HepG2 (cell line): ENCODE results near the gene NPIPB6. TPM values are rescaled to one million over a fixed set of nuclear protein-coding genes. Genes with fewer than 3 reads are reported as not detected.

ENCODE experiments used
- ARNTL ChIP-seq: sonication (generic); formaldehyde crosslinking; IDR thresholded peaks from 2 replicates; pipeline ENCODE4 v1.4.0; 2020; ENCODE audit warnings: mild to moderate bottlenecking, missing genetic modification reagents
- CENPX ChIP-seq: sonication (generic); formaldehyde crosslinking; IDR thresholded peaks from 2 replicates; pipeline ENCODE4 v1.9.0; 2021; ENCODE audit warnings: mild to moderate bottlenecking, missing genetic modification reagents, moderate library complexity
- ETV6 ChIP-seq: sonication (generic); formaldehyde crosslinking; conservative IDR thresholded peaks from 2 replicates; pipeline ENCODE4 v1.4.0; 2020; ENCODE audit warnings: missing genetic modification reagents
- FUBP1 ChIP-seq: sonication (generic); formaldehyde crosslinking; IDR thresholded peaks from 2 replicates; pipeline ENCODE4 v1.5.1; 2020; ENCODE audit warnings: missing genetic modification reagents, mild to moderate bottlenecking, borderline replicate concordance
- MEIS2 ChIP-seq: sonication (generic); formaldehyde crosslinking; IDR thresholded peaks from 2 replicates; pipeline ENCODE4 v1.9.0; 2021; ENCODE audit warnings: mild to moderate bottlenecking, missing genetic modification reagents
- MTA3 ChIP-seq: sonication (generic); formaldehyde crosslinking; IDR thresholded peaks from 2 replicates; pipeline ENCODE4 v1.4.0; 2020; ENCODE audit warnings: missing genetic modification reagents
- NFYC ChIP-seq: IDR thresholded peaks from 2 replicates; pipeline ENCODE4 v1.6.1; 2016; ENCODE audit warnings: missing genetic modification reagents, missing compliant biosample characterization
- NKX3-1 ChIP-seq: sonication (generic); formaldehyde crosslinking; IDR thresholded peaks from 2 replicates; pipeline ENCODE4 v1.5.0; 2020; ENCODE audit warnings: missing genetic modification reagents
- PHF21A ChIP-seq: sonication (generic); formaldehyde crosslinking; IDR thresholded peaks from 2 replicates; pipeline ENCODE4 v1.5.0; 2020; ENCODE audit warnings: mild to moderate bottlenecking, missing genetic modification reagents
- SPEN ChIP-seq: sonication (generic); formaldehyde crosslinking; IDR thresholded peaks from 2 replicates; pipeline ENCODE4 v1.5.1; 2020; ENCODE audit warnings: low read depth, mild to moderate bottlenecking, missing genetic modification reagents
- SRY ChIP-seq: sonication (generic); formaldehyde crosslinking; IDR thresholded peaks from 2 replicates; pipeline ENCODE4 v1.8.0; 2022; ENCODE audit warnings: mild to moderate bottlenecking, missing genetic modification reagents
- TOE1 ChIP-seq: sonication (generic); formaldehyde crosslinking; IDR thresholded peaks from 2 replicates; pipeline ENCODE4 v1.4.0; 2020; ENCODE audit warnings: mild to moderate bottlenecking, missing genetic modification reagents
- WIZ ChIP-seq: sonication (generic); formaldehyde crosslinking; IDR thresholded peaks from 2 replicates; pipeline ENCODE4 v1.5.1; 2020; ENCODE audit warnings: mild to moderate bottlenecking, missing genetic modification reagents
- ZBTB38 ChIP-seq: sonication (generic); formaldehyde crosslinking; IDR thresholded peaks from 2 replicates; pipeline ENCODE4 v1.5.1; 2020; ENCODE audit warnings: mild to moderate bottlenecking, missing genetic modification reagents
- ZC3H4 ChIP-seq: sonication (generic); formaldehyde crosslinking; IDR thresholded peaks from 2 replicates; pipeline ENCODE4 v1.4.0; 2020; ENCODE audit warnings: missing genetic modification reagents, borderline replicate concordance
- ZNF484 ChIP-seq: sonication (generic); formaldehyde crosslinking; IDR thresholded peaks from 2 replicates; pipeline ENCODE4 v1.5.1; 2020; ENCODE audit warnings: mild to moderate bottlenecking, low read depth, missing genetic modification reagents, borderline replicate concordance
- ZNF691 ChIP-seq: sonication (generic); formaldehyde crosslinking; IDR thresholded peaks from 2 replicates; pipeline ENCODE4 v1.4.0; 2020; ENCODE audit warnings: missing genetic modification reagents, low read depth, mild to moderate bottlenecking, borderline replicate concordance
- polyA plus RNA-seq, 8 experiments: library from polyadenylated mRNA; depleted of rRNA in 3 of 8; stranded (reverse) in 7 of 8; unstranded in 1 of 8; fragments of >200 nt; fragmentation: Illumina TruSeq in 4 of 8; extraction: Trizol in 4 of 8; gene quantifications; 2 replicates each; pipeline versions ENCODE4 v1.2.1 to v1.2.3, GENCODE V29; 2011 to 2016; ENCODE audit warnings: low read depth in 4 of 8, missing spikeins in 1 of 8, mixed read lengths in 1 of 8; ENCODE audit not compliant: insufficient read depth in 1 of 8
- total RNA-seq, 5 experiments: library from RNA; depleted of rRNA; stranded (reverse); fragments of >200 nt; fragmentation: Illumina TruSeq; extraction: Trizol; gene quantifications; 2 replicates each; pipeline ENCODE4 v1.2.3, GENCODE V29; 2016; ENCODE audit warnings: low read depth in 1 of 5
- TF ChIP-seq, protein P1 (sequence below): IDR thresholded peaks from 2 replicates; pipeline ENCODE4 v1.6.1; 2016
- TF ChIP-seq, protein P2 (sequence below): sonication (generic); formaldehyde crosslinking; IDR thresholded peaks from 2 replicates; pipeline ENCODE4 v1.4.0; 2020; ENCODE audit warnings: missing genetic modification reagents
- TF ChIP-seq, protein P3 (sequence below): sonication (generic); formaldehyde crosslinking; IDR thresholded peaks from 2 replicates; pipeline ENCODE4 v1.4.0; 2020; ENCODE audit warnings: missing genetic modification reagents
- TF ChIP-seq, protein P4 (sequence below): sonication (generic); formaldehyde crosslinking; IDR thresholded peaks from 2 replicates; pipeline ENCODE4 v1.4.0; 2020; ENCODE audit warnings: missing genetic modification reagents, borderline replicate concordance
- TF ChIP-seq, protein P5 (sequence below), 2 experiments: fragments of 450-650 bp in 1 of 2; sonication (generic) in 1 of 2; formaldehyde crosslinking; IDR thresholded peaks; 2 replicates each; pipeline versions ENCODE4 v1.5.0 to v1.8.0; 2020 to 2022; ENCODE audit warnings: mild to moderate bottlenecking in 1 of 2, missing genetic modification reagents in 1 of 2

The NPIPB6 gene
- total and polyA plus RNA-seq, 2 of the 13 experiments (the other 11 are each of a cell fraction or from before 2014, with no cell fraction given) = 0.25 TPM; not detected in 1

DNA sequence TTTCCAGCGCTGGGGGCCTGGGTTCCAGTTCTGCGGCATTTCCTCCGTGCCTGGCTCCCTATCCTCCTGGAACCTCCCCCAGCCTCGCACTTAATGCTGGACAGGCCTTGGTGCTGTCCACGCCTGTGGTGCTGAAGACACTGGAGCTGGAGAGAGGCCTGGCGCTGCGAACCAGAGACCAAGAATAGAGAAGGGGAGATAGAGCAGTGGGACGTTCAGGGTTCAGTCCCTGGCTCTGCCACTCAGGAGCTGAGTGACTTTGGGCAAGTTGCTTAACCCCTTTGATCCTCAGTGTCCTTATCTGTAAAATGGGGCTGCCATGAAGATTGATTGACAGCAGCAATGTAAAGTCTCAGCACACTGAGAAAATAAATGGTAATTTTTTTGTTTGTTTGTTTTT lies 59.1 kb downstream of the NPIPB6 start (continued):
- TF ChIP-seq, protein P1, sequence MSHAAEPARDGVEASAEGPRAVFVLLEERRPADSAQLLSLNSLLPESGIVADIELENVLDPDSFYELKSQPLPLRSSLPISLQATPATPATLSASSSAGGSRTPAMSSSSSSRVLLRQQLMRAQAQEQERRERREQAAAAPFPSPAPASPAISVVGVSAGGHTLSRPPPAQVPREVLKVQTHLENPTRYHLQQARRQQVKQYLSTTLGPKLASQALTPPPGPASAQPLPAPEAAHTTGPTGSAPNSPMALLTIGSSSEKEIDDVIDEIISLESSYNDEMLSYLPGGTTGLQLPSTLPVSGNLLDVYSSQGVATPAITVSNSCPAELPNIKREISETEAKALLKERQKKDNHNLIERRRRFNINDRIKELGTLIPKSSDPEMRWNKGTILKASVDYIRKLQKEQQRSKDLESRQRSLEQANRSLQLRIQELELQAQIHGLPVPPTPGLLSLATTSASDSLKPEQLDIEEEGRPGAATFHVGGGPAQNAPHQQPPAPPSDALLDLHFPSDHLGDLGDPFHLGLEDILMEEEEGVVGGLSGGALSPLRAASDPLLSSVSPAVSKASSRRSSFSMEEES (CRISPR knock-in tag) = peak; percentile 93
- no peak for TF ChIP-seq FUBP1 (CRISPR knock-in tag)
- TF ChIP-seq PHF21A = no peak
- TF ChIP-seq, protein P2, sequence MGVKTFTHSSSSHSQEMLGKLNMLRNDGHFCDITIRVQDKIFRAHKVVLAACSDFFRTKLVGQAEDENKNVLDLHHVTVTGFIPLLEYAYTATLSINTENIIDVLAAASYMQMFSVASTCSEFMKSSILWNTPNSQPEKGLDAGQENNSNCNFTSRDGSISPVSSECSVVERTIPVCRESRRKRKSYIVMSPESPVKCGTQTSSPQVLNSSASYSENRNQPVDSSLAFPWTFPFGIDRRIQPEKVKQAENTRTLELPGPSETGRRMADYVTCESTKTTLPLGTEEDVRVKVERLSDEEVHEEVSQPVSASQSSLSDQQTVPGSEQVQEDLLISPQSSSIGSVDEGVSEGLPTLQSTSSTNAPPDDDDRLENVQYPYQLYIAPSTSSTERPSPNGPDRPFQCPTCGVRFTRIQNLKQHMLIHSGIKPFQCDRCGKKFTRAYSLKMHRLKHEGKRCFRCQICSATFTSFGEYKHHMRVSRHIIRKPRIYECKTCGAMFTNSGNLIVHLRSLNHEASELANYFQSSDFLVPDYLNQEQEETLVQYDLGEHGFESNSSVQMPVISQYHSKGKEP (CRISPR knock-in tag) = peak; percentile 98
- TF ChIP-seq, protein P3, sequence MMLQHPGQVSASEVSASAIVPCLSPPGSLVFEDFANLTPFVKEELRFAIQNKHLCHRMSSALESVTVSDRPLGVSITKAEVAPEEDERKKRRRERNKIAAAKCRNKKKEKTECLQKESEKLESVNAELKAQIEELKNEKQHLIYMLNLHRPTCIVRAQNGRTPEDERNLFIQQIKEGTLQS (CRISPR knock-in tag) = peak; percentile 81; the same call in 1 of the 2 replicates
- peak; percentile 94; the same call in 1 of the 2 replicates for TF ChIP-seq ETV6 (CRISPR knock-in tag)
- no peak for TF ChIP-seq ZBTB38 (CRISPR knock-in tag)
- TF ChIP-seq, protein P4, sequence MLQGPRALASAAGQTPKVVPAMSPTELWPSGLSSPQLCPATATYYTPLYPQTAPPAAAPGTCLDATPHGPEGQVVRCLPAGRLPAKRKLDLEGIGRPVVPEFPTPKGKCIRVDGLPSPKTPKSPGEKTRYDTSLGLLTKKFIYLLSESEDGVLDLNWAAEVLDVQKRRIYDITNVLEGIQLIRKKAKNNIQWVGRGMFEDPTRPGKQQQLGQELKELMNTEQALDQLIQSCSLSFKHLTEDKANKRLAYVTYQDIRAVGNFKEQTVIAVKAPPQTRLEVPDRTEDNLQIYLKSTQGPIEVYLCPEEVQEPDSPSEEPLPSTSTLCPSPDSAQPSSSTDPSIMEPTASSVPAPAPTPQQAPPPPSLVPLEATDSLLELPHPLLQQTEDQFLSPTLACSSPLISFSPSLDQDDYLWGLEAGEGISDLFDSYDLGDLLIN (CRISPR knock-in tag) = peak; percentile 95; the same call in 1 of the 2 replicates
- TF ChIP-seq NFYC (CRISPR knock-in tag) = peak; percentile 40; the same call in 1 of the 2 replicates
- TF ChIP-seq, protein P5, sequence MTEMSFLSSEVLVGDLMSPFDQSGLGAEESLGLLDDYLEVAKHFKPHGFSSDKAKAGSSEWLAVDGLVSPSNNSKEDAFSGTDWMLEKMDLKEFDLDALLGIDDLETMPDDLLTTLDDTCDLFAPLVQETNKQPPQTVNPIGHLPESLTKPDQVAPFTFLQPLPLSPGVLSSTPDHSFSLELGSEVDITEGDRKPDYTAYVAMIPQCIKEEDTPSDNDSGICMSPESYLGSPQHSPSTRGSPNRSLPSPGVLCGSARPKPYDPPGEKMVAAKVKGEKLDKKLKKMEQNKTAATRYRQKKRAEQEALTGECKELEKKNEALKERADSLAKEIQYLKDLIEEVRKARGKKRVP (CRISPR knock-in tag; IDR thresholded peaks at IDR 0.05) = peak in 1 of 2 experiments; percentile 41; a peak in 1 of 4 replicates
- TF ChIP-seq TOE1 (CRISPR knock-in tag) = no peak; the same call in 1 of the 2 replicates
- TF ChIP-seq ZNF484 (CRISPR knock-in tag) = no peak
- peak; percentile 98 for TF ChIP-seq WIZ (CRISPR knock-in tag)
- peak; percentile 97 for TF ChIP-seq NKX3-1 (CRISPR knock-in tag)
- peak; percentile 85; the same call in 1 of the 2 replicates for TF ChIP-seq ZC3H4 (CRISPR knock-in tag)
- peak; percentile 95 for TF ChIP-seq MEIS2
- peak; percentile 68 for TF ChIP-seq ARNTL (CRISPR knock-in tag)
- TF ChIP-seq ZNF691 (CRISPR knock-in tag) = peak; percentile 80; the same call in 1 of the 2 replicates
- peak; percentile 94 for TF ChIP-seq MTA3 (CRISPR knock-in tag)
- peak; percentile 98 for TF ChIP-seq SRY (CRISPR knock-in tag)
- no peak for TF ChIP-seq CENPX (CRISPR knock-in tag)
- TF ChIP-seq SPEN (CRISPR knock-in tag) = peak; percentile 53; the same call in 1 of the 2 replicates
